HG03457 (cell line): Measurements from ENCODE around the gene GPSM3.
"Not testable (repeated sequence)": the region's sequence is repeated elsewhere in the genome, so short reads cannot be mapped to it uniquely, and the experiment has no call there.

Experiments used
- ATAC-seq: cut with Tn5 transposase; IDR thresholded peaks from one replicate; pipeline ENCODE4 v1.9.1; 2021; ENCODE audit warnings: moderate number of reproducible peaks; ENCODE audit not compliant: unreplicated experiment

Gene GPSM3

DNA sequence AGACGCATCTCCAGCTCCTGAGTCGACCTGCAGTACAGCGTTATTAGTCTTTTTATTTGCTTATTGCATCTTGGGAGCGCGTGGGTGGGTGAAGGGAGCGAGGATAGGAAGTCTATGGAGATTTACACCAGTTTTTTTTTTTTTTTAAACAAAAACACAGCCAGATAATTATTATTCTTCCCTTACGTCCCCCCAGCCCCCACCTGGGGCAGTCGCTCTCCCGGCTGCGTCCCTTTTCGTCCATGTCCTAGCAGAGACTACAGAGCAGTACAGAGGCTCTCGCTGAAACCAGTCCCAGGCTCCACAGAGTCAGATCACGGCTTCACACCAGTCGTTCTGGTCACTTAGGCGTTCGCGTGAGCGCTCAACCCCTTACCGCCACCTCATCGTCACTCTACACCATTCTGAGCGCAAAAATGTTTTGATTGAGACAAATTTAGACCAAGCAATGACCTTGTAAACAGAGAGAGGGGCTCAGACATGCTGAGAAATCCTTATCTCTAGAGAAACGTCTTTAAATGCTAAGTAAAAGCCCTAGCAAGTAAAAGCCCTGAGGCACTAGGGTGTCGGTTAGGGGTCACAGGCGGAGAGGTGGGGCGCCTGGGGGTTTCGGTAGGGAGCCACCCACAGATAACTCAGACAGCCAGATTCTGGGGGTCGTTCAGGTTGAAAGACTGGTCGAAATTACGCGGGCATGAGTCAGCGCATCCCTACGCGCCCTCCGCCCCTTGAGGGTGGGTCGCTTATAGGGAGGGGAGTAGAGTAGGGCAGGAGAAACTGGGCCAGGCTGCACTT, 39.5 kb downstream of the GPSM3 start:
- ATAC-seq = no peak

DNA sequence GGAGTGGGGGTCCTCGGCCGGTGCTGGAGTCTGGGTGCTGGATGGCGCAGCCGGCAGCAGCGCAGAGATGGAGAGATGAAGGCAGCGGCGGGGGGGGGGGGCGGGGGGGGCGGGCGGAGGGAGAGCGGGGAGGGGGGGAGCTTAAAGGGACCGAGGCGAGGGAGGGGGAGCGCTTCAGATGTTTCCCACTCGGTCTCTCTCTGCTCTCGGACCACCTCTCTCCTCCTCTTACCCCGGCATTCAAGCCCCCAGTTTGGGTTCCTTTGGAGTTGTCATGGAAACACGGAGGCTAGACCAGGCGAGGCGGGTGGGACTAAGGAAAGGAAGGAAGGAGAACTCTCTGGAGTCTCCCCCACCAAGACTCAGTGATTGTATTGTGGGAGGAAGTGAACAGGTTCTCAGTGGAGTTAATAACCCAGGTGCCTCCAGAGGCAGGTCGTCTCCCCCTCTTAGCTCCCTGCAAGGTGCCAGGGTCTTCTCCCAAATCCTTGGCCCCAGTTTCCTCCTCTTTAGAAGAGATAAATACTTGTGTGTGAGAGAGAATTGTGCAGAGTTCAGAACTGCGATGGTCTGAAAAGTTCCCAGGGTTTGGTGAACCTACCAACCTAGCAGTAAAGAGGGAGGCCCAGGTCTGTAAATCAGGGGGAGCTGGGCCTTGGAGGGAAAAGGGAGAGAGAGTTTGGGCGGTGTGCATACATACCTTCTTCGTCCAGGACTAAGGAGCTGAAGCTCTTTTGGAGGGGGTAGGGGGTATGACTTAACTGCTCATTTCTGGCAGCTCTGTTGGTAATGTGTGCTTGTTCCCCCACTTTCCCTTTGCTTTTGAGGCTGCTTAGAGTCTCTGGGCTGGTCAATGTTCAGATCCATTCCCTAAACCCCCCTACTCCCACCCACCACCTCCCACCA, 40.3 kb downstream of the GPSM3 start, which contains the start of gene PRRT1:
TSS of gene PRRT1 (minus strand) at position 77 of the 906 bp plus-strand sequence. CDS start 112 bp downstream, outside the sequence.
- ATAC-seq = no peak

GRCh38 chr6:32151181-32151862, 41.1 kb downstream of the GPSM3 start:
- no peak for ATAC-seq

DNA sequence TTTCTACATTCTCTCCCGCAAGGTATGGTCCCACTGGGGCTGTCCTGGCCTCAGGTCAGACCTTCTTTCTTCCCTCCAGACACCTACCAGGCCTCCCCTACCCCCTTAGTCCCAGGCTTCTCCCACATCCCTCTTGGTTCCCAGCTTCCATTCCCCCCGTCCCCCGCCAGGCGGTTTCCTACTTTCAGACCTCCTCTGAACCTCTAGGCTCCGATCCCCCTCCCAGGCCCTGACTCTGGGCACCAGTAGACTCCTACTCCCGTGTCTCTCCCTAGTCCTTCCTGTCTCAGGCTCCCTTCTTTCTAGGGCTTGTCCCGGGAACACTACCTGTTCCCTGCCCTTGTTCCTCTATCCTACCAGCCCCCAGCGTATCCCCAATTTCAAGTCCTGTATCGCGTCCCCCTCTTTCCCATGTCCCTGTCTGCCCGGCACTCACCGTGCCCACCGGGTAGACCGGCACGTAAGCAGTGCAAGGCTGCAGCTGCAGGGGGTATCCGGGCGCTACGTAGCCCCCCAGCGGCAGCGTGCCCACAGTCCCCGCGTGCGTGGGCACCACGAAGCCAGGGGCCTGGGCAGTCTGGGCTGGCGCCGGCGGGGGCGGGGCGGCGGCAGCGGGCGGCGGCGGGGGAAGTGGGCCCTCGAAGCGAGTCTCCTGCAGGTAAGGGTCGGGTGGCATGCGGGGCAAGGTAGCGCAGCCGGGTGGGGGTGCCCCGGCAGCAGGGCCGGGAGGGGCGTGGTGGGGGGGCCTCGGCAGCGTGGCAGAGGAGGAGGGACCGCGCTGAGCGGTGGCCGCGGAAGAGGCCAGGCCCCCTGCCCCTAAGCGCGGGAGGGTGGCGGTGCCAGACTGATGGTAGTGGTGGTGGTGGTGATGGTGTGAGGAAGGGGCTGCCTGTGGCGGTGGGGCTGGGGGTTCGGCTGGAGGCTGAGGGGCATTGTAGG, 42.2 kb downstream of the GPSM3 start:
- ATAC-seq = no peak

DNA sequence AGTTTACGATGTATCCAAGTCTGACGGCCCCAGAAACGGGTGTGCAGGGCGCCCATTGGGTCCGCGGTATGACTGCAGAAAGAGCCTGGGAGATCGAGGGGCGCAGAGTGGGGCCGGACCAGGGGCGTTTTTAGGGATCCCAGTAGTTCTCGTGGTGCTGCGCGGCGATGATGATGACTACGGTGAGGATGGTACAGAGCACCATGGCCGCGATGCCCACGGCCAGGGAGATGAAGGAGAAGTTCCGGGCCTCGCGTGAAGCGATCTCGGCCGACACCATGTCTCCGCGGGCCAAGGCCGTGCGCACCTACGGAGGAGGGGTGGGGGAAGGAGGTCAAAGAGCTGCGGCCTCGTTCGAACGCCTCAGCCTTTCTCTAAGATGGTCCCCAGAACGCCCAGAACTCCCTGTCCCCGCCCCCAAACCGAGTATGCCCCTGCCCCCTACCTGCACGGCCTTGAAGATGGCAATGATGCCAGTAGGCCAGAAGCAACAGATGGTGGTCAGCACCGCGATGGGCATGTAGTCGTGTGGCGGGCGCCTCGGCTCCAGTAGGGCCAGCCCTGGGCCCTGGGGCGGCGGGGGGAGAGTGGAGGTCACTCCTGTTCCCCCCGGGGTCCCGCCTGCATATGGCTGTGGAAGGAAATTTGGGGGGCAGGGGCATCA, 43.2 kb downstream of the GPSM3 start:
- no peak for ATAC-seq

GRCh38 chr6:32148289-32149091, 44.0 kb downstream of the GPSM3 start:
- ATAC-seq = no peak

- no peak for ATAC-seq
These were observed 44.9 kb downstream of the GPSM3 start for GRCh38 chr6:32147401-32148132.

GRCh38 chr6:32146687-32147086, 45.8 kb downstream of the GPSM3 start:
- ATAC-seq = no peak

DNA sequence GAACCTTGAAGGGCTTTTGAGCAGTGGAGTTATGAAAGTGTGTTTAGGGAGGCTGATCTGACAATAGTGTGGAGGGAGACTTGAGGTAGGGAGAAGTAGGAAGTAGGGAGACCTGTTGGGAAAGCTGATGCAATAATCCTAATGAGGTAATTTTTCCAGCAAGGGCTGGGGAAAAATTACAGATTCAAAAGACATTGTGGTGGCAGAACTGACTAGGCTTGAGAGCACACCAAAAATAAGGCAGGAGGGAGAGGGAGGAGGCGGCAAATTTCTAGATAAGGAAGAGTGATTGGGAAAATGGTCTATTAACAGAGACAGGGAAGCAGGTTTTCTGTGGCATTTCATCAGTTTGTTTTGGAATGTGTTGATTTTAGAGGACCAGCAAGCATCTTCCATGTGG, 46.2 kb downstream of the GPSM3 start:
- ATAC-seq = no peak

- not testable (repeated sequence) for ATAC-seq
These were observed 48.2 kb downstream of the GPSM3 start for GRCh38 chr6:32144238-32144637.
